Fibroblast of lung (primary cell): Measurements from ENCODE around the gene DOC2B.

Experiments
- EZH2 ChIP-seq: IDR thresholded peaks from 2 replicates; pipeline ENCODE4 v1.5.1; 2012; ENCODE audit warnings: low read length, control low read depth, mild to moderate bottlenecking; ENCODE audit errors: missing control alignments
- TF ChIP-seq, protein P1 (sequence below), 2 donors: IDR thresholded peaks in 1 of 2; conservative IDR thresholded peaks in 1 of 2; 1 replicate in 1 of 2; 2 replicates in 1 of 2; pipeline ENCODE4 v1.5.1; 2011 to 2012; ENCODE audit warnings: low read length in 2 of 2, control low read depth in 1 of 2, inconsistent platforms in 1 of 2, low read depth in 1 of 2, mild to moderate bottlenecking in 1 of 2

DNA sequence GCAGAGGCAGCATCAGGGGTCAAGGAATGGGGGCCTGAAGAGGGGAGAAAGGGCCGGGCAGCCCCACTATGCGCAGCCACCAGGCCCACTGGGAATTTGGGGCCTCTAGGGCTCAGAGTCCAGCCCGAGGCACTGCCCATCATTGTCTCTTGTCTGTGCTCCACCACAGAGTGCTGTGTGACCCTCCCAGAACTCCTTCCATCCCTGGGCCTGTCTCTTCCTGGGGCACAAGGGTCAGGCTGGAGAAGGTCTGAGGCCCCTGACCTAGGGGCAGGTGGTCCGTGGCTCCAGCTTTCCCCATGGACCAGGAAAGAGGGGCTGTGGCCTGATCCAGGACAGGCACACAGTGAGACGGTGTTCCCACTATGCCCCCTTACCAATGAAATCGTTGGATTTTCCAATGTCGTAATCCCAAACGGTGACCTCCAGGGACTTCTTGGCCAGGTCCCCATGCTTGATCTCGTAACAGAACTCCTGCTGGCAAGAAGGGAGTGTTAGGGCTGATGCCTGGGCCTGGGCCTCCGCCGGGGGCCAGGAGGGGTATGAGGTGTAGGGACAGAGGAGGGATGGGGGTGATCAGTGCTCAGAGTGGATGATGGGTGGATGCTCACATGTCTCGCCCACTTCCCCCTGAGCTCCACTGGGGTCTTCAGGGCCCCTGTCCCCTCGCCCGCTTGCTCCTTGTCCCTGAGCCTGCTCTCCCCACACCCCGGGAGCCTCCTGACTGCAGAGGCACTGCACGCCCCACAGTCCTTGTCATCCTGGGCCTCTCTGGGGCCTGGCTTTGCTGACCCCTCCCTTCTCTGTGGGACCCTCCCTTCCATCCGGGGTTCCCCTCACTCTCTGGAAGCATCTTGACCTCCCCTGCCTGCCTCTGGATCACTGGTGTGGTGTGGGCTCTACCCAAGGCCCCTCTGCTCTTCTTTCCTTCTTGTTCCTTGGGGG, 33.4 kb downstream of the DOC2B start:
- TF ChIP-seq, protein P1, sequence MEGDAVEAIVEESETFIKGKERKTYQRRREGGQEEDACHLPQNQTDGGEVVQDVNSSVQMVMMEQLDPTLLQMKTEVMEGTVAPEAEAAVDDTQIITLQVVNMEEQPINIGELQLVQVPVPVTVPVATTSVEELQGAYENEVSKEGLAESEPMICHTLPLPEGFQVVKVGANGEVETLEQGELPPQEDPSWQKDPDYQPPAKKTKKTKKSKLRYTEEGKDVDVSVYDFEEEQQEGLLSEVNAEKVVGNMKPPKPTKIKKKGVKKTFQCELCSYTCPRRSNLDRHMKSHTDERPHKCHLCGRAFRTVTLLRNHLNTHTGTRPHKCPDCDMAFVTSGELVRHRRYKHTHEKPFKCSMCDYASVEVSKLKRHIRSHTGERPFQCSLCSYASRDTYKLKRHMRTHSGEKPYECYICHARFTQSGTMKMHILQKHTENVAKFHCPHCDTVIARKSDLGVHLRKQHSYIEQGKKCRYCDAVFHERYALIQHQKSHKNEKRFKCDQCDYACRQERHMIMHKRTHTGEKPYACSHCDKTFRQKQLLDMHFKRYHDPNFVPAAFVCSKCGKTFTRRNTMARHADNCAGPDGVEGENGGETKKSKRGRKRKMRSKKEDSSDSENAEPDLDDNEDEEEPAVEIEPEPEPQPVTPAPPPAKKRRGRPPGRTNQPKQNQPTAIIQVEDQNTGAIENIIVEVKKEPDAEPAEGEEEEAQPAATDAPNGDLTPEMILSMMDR (conservative IDR thresholded peaks at IDR 0.05 in 1 of 2, IDR thresholded peaks at IDR 0.05 in 1 of 2; ENCODE audit: low read depth in 1 of 2, low read length in 2 of 2), result no peak
- TF ChIP-seq EZH2, result no peak
